GM12878 (cell line): ENCODE measurements around the gene TBX4. TPM values are rescaled to one million over a fixed set of nuclear protein-coding genes. Genes with fewer than 3 reads are reported as not detected.

Experiments
- ATAC-seq: fragments of 200-7000 bp; cut with Tn5 transposase; 3 replicates; pipeline ENCODE4 v1.9.1; 2020; ENCODE audit warnings: mild to moderate bottlenecking, moderate library complexity
- BruUV-seq: library from RNA; stranded (reverse); fragments of 400-500 nt; replicated peaks from 2 replicates; lab custom pipeline; 2021; lab: Mats Ljungman, UMichigan
- CTCF ChIA-PET: fragments of 300-600 bp; sonication (Branson Sonifier 250); formaldehyde crosslinking; extraction: SDS; loops from one replicate; lab custom pipeline; 2021; ENCODE audit warnings: inconsistent platforms; lab: Yijun Ruan, JAX
- POLR2A ChIA-PET: fragments of 350-600 bp; formaldehyde crosslinking; extraction: SDS; loops from one replicate; lab custom pipeline; 2021; ENCODE audit warnings: inconsistent platforms; lab: Charles Lee
- RAD21 ChIA-PET: fragments of 300-600 bp; sonication (Branson Sonifier 250); formaldehyde crosslinking; loops from one replicate; lab custom pipeline; 2023; ENCODE audit warnings: antibody characterized with exemption; ENCODE audit not compliant: unreplicated experiment; lab: Charles Lee
- SMC1A ChIA-PET: fragments of 300-600 bp; sonication (Branson Sonifier 250); formaldehyde crosslinking; loops from one replicate; lab custom pipeline; 2023; ENCODE audit not compliant: unreplicated experiment, uncharacterized antibody; lab: Charles Lee
- DNase-seq: peaks from one replicate; pipeline ENCODE4 v3.0.0-alpha.2; 2011; ENCODE audit warnings: low read depth, low spot score
- FAIRE-seq: peaks from 3 replicates; lab custom pipeline; 2011; peaks lifted over from hg19 to GRCh38; lab: Jason Lieb, UNC
- H2AFZ ChIP-seq: 2 replicates; pipeline ENCODE4 v1.6.0; 2011; ENCODE audit warnings: low read depth, low read length, control low read depth; ENCODE audit not compliant: control insufficient read depth
- H3K27ac ChIP-seq: 2 replicates; pipeline ENCODE4 v1.5.1; 2011; ENCODE audit warnings: control low read depth; ENCODE audit not compliant: control insufficient read depth, insufficient read depth
- H3K27me3 ChIP-seq, 2 experiments: replicated peaks in 1 of 2; 2 replicates each; pipeline versions ENCODE4 v1.6.0 to v1.6.1; 2011; ENCODE audit warnings: low read length in 1 of 2; ENCODE audit not compliant: control insufficient read depth in 2 of 2, insufficient read depth in 2 of 2
- H3K36me3 ChIP-seq, 2 experiments: 2 replicates each; pipeline ENCODE4 v1.5.1; 2011; ENCODE audit warnings: low read length in 1 of 2; ENCODE audit not compliant: control insufficient read depth in 2 of 2, insufficient read depth in 2 of 2
- H3K4me1 ChIP-seq: 2 replicates; pipeline ENCODE4 v1.6.1; 2011; ENCODE audit warnings: mild to moderate bottlenecking, low read length, moderate library complexity, mixed read lengths; ENCODE audit not compliant: control insufficient read depth, insufficient read depth
- H3K4me2 ChIP-seq: 2 replicates; pipeline ENCODE4 v1.6.0; 2011; ENCODE audit warnings: control low read depth; ENCODE audit not compliant: control insufficient read depth, insufficient read depth
- H3K4me3 ChIP-seq: fragments of 200-600 bp; sonication (generic); 2 replicates; pipeline ENCODE4 v1.5.1; 2016
- H3K79me2 ChIP-seq: 2 replicates; pipeline ENCODE4 v1.6.0; 2011; ENCODE audit warnings: low read length; ENCODE audit not compliant: control insufficient read depth, insufficient read depth
- H3K9ac ChIP-seq: 2 replicates; pipeline ENCODE4 v1.8.0; 2011; ENCODE audit warnings: low read length, control low read depth, mixed read lengths; ENCODE audit not compliant: control insufficient read depth, insufficient read depth
- H3K9me3 ChIP-seq: replicated peaks from 3 replicates; pipeline ENCODE4 v1.5.1; 2011; ENCODE audit warnings: mild to moderate bottlenecking, low read length; ENCODE audit not compliant: control insufficient read depth, insufficient read depth
- H4K20me1 ChIP-seq: 2 replicates; pipeline ENCODE4 v1.6.0; 2011; ENCODE audit not compliant: control insufficient read depth, insufficient read depth
- CUX1 ChIP-seq: IDR thresholded peaks from 2 replicates; pipeline ENCODE4 v1.6.1; 2012; ENCODE audit warnings: improper control_type of control experiment, low read depth, low read length; ENCODE audit not compliant: insufficient replicate concordance
- EZH2 ChIP-seq: IDR thresholded peaks from 2 replicates; pipeline ENCODE4 v1.6.1; 2012; ENCODE audit warnings: low read depth, mild to moderate bottlenecking, control low read depth, inconsistent platforms, low read length, borderline replicate concordance; ENCODE audit not compliant: control insufficient read depth
- NFXL1 ChIP-seq: fragments of 450-650 bp; IDR thresholded peaks from 2 replicates; pipeline ENCODE4 v1.6.1; 2017; ENCODE audit warnings: antibody characterized with exemption, mild to moderate bottlenecking, borderline replicate concordance
- WGBS: methylation state at CpG from one replicate; pipeline ENCODE4 v1.1.6; 2016; ENCODE audit warnings: low lambda C conversion rate; ENCODE audit not compliant: insufficient replicate concordance, insufficient coverage; ENCODE audit errors: missing lambda C conversion rate; 5-methylcytosine and 5-hydroxymethylcytosine counted together
- in situ Hi-C: fragments of 300-500 bp; cut with MboI; formaldehyde crosslinking; loops from 9 replicates; pipeline ENCODE4 v1.14.3; 2018; ENCODE audit warnings: mixed read lengths
- intact Hi-C: fragments of 100-400 bp; cut with micrococcal nuclease; formaldehyde crosslinking; loops from one replicate; pipeline ENCODE4 v1.14.2; 2022; ENCODE audit not compliant: unreplicated experiment
- polyA plus RNA-seq, 11 experiments: library from polyadenylated mRNA; depleted of rRNA in 4 of 11; unstranded in 6 of 11; stranded (reverse) in 5 of 11; fragments of >200 nt; fragmentation: Nextera tagmentation in 4 of 11; fragmentation: Illumina TruSeq in 1 of 11; extraction: Ambion mirVana in 4 of 11; extraction: Trizol in 1 of 11; gene quantifications; 1 replicate in 1 of 11; 2 replicates in 10 of 11; pipeline versions ENCODE4 v1.2.1 to v1.2.3, GENCODE V29; 2011 to 2016; ENCODE audit warnings: inconsistent platforms in 2 of 11, missing spikeins in 2 of 11, low read depth in 1 of 11
- total RNA-seq, 4 experiments: library from RNA; depleted of rRNA in 3 of 4; stranded (reverse); fragments of >200 nt in 3 of 4; fragmentation: Illumina TruSeq in 1 of 4; extraction: Trizol in 1 of 4; gene quantifications; 2 replicates each; pipeline versions ENCODE4 v1.2.1 to v1.2.3, GENCODE V29; 2013 to 2021
- TF ChIP-seq, protein P1 (sequence below): fragments of 450-650 bp; IDR thresholded peaks from 2 replicates; pipeline ENCODE4 v1.6.1; 2017; ENCODE audit warnings: mild to moderate bottlenecking
- TF ChIP-seq, protein P2 (sequence below), 3 experiments: IDR thresholded peaks in 2 of 3; conservative IDR thresholded peaks in 1 of 3; 2 replicates each; pipeline ENCODE4 v1.5.1; 2011; ENCODE audit warnings: low read depth in 3 of 3, low read length in 3 of 3, mild to moderate bottlenecking in 3 of 3, control low read depth in 2 of 3, moderate library complexity in 2 of 3, inconsistent platforms in 1 of 3, mixed read lengths in 1 of 3; ENCODE audit not compliant: control insufficient read depth in 2 of 3, insufficient read depth in 1 of 3; ENCODE audit errors: extremely low read depth in 1 of 3

The TBX4 gene
- total and polyA plus RNA-seq, 10 of the 15 experiments (the other 5 are each of a cell fraction or from before 2014, with no cell fraction given) = 0.01 TPM; not detected in 9

- peaks cover 1% of the 10 kb centered on the region; the same call in 1 of the 3 replicates for H3K9me3 ChIP-seq
- FAIRE-seq (no peak), DNase-seq (no peak)
- H3K4me3 ChIP-seq = no peak overlapping the region
- POLR2A ChIA-PET = no interaction called here
- no peaks in the 10 kb centered on the region for H4K20me1 ChIP-seq
- H3K36me3 ChIP-seq = no peaks in the 10 kb centered on the region
- TF ChIP-seq EZH2 = 0 out of 2 replicates have a peak, but pooled peaks have one; percentile 32
- TF ChIP-seq, protein P1, sequence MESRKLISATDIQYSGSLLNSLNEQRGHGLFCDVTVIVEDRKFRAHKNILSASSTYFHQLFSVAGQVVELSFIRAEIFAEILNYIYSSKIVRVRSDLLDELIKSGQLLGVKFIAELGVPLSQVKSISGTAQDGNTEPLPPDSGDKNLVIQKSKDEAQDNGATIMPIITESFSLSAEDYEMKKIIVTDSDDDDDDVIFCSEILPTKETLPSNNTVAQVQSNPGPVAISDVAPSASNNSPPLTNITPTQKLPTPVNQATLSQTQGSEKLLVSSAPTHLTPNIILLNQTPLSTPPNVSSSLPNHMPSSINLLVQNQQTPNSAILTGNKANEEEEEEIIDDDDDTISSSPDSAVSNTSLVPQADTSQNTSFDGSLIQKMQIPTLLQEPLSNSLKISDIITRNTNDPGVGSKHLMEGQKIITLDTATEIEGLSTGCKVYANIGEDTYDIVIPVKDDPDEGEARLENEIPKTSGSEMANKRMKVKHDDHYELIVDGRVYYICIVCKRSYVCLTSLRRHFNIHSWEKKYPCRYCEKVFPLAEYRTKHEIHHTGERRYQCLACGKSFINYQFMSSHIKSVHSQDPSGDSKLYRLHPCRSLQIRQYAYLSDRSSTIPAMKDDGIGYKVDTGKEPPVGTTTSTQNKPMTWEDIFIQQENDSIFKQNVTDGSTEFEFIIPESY = peak; percentile 65; the same call in 1 of the 2 replicates
- no peak for TF ChIP-seq CUX1
- peak; percentile 66; the same call in 1 of the 2 replicates for TF ChIP-seq NFXL1
- TF ChIP-seq, protein P2, sequence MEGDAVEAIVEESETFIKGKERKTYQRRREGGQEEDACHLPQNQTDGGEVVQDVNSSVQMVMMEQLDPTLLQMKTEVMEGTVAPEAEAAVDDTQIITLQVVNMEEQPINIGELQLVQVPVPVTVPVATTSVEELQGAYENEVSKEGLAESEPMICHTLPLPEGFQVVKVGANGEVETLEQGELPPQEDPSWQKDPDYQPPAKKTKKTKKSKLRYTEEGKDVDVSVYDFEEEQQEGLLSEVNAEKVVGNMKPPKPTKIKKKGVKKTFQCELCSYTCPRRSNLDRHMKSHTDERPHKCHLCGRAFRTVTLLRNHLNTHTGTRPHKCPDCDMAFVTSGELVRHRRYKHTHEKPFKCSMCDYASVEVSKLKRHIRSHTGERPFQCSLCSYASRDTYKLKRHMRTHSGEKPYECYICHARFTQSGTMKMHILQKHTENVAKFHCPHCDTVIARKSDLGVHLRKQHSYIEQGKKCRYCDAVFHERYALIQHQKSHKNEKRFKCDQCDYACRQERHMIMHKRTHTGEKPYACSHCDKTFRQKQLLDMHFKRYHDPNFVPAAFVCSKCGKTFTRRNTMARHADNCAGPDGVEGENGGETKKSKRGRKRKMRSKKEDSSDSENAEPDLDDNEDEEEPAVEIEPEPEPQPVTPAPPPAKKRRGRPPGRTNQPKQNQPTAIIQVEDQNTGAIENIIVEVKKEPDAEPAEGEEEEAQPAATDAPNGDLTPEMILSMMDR (IDR thresholded peaks at IDR 0.05 in 2 of 3, conservative IDR thresholded peaks at IDR 0.05 in 1 of 3; ENCODE audit: control insufficient read depth in 2 of 3, extremely low read depth in 1 of 3, insufficient read depth in 1 of 3, low read depth in 3 of 3, low read length in 3 of 3) = peak; percentile 44 to 61 (median 48)
- TF ChIP-seq, all 136 proteins: peak for 4
- SMC1A ChIA-PET = no interaction called here
- RAD21 ChIA-PET = no interaction called here
- peaks cover 4% of the 10 kb centered on the region; the same call in 1 of the 2 replicates for H3K4me1 ChIP-seq
- peaks cover 24 to 39% of the 10 kb centered on the region in 2 experiments for H3K27me3 ChIP-seq
- no TSS peak for BruUV-seq
- H3K9ac ChIP-seq = no peak overlapping the region
- intact Hi-C loops = no loop called here
- no peak overlapping the region for H2AFZ ChIP-seq
- no peaks in the 10 kb centered on the region for H3K79me2 ChIP-seq
- in situ Hi-C loops = loop anchor here (10.0 kb wide), 1 partner anchor 694 kb away; no protein-coding TSS in a partner anchor
- ATAC-seq = peak; percentile 49
- no peak overlapping the region for H3K27ac ChIP-seq
- 0 out of 2 replicates have a peak overlapping the region, but pooled peaks have one; percentile 78 for H3K4me2 ChIP-seq
- CTCF ChIA-PET = no interaction called here
- WGBS = 10% methylated on average over 48 of the region's 48 CpGs
Observed at GRCh38 chr17:61410141-61411010, 41.8 kb upstream of the TBX4 start.
